Pulmonary artery endothelial cell (primary cell): ENCODE results near the gene MYOM3. TPM values are rescaled to one million over a fixed set of nuclear protein-coding genes. Genes with fewer than 3 reads are reported as not detected.
"Not testable (repeated sequence)": the region's sequence is repeated elsewhere in the genome, so short reads cannot be mapped to it uniquely, and the experiment has no call there.

Experiments
- DNase-seq: peaks from one replicate; pipeline ENCODE4 v3.0.0-alpha.2; 2011; ENCODE audit warnings: low read depth, low spot score
- total RNA-seq: library from RNA; depleted of rRNA; stranded (reverse); fragments of >200 nt; gene quantifications from 2 replicates; pipeline ENCODE4 v1.2.3, GENCODE V29; 2014

MYOM3 gene
- total RNA-seq, 1 donor from 2014 or later, result 0.13 TPM

GRCh38 chr1:24074196-24074595 is 37.7 kb downstream of the MYOM3 start:
- no peak for DNase-seq

- no peak for DNase-seq
Measured at GRCh38 chr1:24071941-24072340, 40.0 kb downstream of the MYOM3 start.

GRCh38 chr1:24070821-24071393 is 41.0 kb downstream of the MYOM3 start:
- DNase-seq, result peak; percentile 30

GRCh38 chr1:24069817-24070216 is 42.1 kb downstream of the MYOM3 start:
- no peak for DNase-seq

- no peak for DNase-seq
Measured at GRCh38 chr1:24067978-24068377, 44.0 kb downstream of the MYOM3 start.

GRCh38 chr1:24065304-24065703 is 46.6 kb downstream of the MYOM3 start:
- no peak for DNase-seq

GRCh38 chr1:24062221-24062620 is 49.7 kb downstream of the MYOM3 start:
- DNase-seq, result no peak

GRCh38 chr1:24060482-24060881 is 51.5 kb downstream of the MYOM3 start:
- no peak for DNase-seq

- no peak for DNase-seq
Measured at GRCh38 chr1:24058671-24059455, 53.1 kb downstream of the MYOM3 start.

- DNase-seq, result no peak
Measured at GRCh38 chr1:24057171-24057570, 54.8 kb downstream of the MYOM3 start.

GRCh38 chr1:24055681-24056080 is 56.3 kb downstream of the MYOM3 start:
- DNase-seq, result no peak

GRCh38 chr1:24052220-24052619 is 59.7 kb downstream of the MYOM3 start:
- DNase-seq, result no peak

GRCh38 chr1:24051206-24051945 is 60.6 kb downstream of the MYOM3 start:
- DNase-seq, result no peak

- DNase-seq, result no peak
Measured at GRCh38 chr1:24049733-24050132, 62.2 kb downstream of the MYOM3 start.

GRCh38 chr1:24048894-24049293 is 63.0 kb downstream of the MYOM3 start:
- not testable (repeated sequence) for DNase-seq

GRCh38 chr1:24048205-24048869 is 63.6 kb downstream of the MYOM3 start:
- DNase-seq, result no peak

GRCh38 chr1:24047110-24047477 is 64.8 kb downstream of the MYOM3 start:
- no peak for DNase-seq

- no peak for DNase-seq
Measured at GRCh38 chr1:24045771-24046170, 66.2 kb downstream of the MYOM3 start.

GRCh38 chr1:24044672-24045071 is 67.3 kb downstream of the MYOM3 start:
- DNase-seq, result not testable (repeated sequence)

- DNase-seq, result no peak
Measured at GRCh38 chr1:24043345-24044032, 68.4 kb downstream of the MYOM3 start.

- no peak for DNase-seq
Measured at GRCh38 chr1:24042315-24042714, 69.6 kb downstream of the MYOM3 start.
